ENCODE data around the gene NEDD4L. TPM values are rescaled to one million over a fixed set of nuclear protein-coding genes. Genes with fewer than 3 reads are reported as not detected.

NEDD4L gene
- total RNA-seq, 1 experiment from 2014 or later: 42.9 TPM

DNA sequence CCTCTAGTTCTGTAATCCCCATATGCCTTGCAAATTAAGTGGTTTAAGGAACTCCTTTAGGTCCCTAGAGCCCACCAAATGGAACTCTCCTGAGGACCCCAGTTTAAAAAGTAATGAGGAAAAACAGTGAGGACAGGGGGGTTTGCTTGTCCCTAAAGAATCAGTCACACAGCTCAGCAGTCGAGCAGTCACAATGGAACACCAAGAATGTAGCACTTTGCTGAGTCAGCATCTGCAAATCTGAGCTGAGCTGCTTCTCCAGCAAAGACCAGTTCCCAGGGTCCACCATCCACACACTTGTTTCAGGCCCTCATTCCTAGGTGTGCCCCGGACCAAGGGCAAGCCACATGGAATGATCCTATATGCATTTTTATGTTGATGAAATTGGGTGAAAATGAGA lies 46.2 kb upstream of the NEDD4L start:
- H3K27me3 ChIP-seq (ENCODE audit: control insufficient read depth, insufficient read depth, low read length): no peaks in the 10 kb centered on the region
- no peak overlapping the region for H3K27ac ChIP-seq (ENCODE audit: low read length)
- no TSS peak for BruUV-seq (replicated peaks)
- ChIA-PET CTCF (no interaction called here), POLR2A (no interaction called here)
- no peak for ATAC-seq
- no peaks in the 10 kb centered on the region for H3K4me1 ChIP-seq (ENCODE audit: control insufficient read depth, insufficient read depth, low read length)
- H3K4me3 ChIP-seq (ENCODE audit: low read depth in 2 of 2, low read length in 2 of 2): no peak overlapping the region
- H3K9me3 ChIP-seq (ENCODE audit: control insufficient read depth, insufficient read depth, low read depth, low read length): no peaks in the 10 kb centered on the region
- TF ChIP-seq POLR2AphosphoS5 (IDR thresholded peaks at IDR 0.05; ENCODE audit: low read depth, low read length) (no peak), TCF7L2 (IDR thresholded peaks at IDR 0.05; ENCODE audit: low read depth, low read length) (no peak), SIN3A (IDR thresholded peaks at IDR 0.05; ENCODE audit: borderline replicate concordance, insufficient read depth, low read depth, low read length) (no peak)
- TF ChIP-seq, protein P1, sequence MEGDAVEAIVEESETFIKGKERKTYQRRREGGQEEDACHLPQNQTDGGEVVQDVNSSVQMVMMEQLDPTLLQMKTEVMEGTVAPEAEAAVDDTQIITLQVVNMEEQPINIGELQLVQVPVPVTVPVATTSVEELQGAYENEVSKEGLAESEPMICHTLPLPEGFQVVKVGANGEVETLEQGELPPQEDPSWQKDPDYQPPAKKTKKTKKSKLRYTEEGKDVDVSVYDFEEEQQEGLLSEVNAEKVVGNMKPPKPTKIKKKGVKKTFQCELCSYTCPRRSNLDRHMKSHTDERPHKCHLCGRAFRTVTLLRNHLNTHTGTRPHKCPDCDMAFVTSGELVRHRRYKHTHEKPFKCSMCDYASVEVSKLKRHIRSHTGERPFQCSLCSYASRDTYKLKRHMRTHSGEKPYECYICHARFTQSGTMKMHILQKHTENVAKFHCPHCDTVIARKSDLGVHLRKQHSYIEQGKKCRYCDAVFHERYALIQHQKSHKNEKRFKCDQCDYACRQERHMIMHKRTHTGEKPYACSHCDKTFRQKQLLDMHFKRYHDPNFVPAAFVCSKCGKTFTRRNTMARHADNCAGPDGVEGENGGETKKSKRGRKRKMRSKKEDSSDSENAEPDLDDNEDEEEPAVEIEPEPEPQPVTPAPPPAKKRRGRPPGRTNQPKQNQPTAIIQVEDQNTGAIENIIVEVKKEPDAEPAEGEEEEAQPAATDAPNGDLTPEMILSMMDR (IDR thresholded peaks at IDR 0.05): no peak
- TF ChIP-seq, protein P2, sequence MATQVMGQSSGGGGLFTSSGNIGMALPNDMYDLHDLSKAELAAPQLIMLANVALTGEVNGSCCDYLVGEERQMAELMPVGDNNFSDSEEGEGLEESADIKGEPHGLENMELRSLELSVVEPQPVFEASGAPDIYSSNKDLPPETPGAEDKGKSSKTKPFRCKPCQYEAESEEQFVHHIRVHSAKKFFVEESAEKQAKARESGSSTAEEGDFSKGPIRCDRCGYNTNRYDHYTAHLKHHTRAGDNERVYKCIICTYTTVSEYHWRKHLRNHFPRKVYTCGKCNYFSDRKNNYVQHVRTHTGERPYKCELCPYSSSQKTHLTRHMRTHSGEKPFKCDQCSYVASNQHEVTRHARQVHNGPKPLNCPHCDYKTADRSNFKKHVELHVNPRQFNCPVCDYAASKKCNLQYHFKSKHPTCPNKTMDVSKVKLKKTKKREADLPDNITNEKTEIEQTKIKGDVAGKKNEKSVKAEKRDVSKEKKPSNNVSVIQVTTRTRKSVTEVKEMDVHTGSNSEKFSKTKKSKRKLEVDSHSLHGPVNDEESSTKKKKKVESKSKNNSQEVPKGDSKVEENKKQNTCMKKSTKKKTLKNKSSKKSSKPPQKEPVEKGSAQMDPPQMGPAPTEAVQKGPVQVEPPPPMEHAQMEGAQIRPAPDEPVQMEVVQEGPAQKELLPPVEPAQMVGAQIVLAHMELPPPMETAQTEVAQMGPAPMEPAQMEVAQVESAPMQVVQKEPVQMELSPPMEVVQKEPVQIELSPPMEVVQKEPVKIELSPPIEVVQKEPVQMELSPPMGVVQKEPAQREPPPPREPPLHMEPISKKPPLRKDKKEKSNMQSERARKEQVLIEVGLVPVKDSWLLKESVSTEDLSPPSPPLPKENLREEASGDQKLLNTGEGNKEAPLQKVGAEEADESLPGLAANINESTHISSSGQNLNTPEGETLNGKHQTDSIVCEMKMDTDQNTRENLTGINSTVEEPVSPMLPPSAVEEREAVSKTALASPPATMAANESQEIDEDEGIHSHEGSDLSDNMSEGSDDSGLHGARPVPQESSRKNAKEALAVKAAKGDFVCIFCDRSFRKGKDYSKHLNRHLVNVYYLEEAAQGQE (IDR thresholded peaks at IDR 0.05; ENCODE audit: insufficient read depth in 1 of 2, low read depth in 2 of 2, low read length in 1 of 2): no peak
- in situ Hi-C loops (cut with HindIII; ENCODE audit: low pct_unique_long_range_greater_than_20kb, low sequenced_read_pairs): no loop called here
- no peak for DNase-seq (ENCODE audit: low read depth, low spot score)
- H3K36me3 ChIP-seq (ENCODE audit: control insufficient read depth, insufficient read depth, low read length): no peaks in the 10 kb centered on the region
- intact Hi-C loops (cut with micrococcal nuclease; ENCODE audit: unreplicated experiment): no loop called here

DNA sequence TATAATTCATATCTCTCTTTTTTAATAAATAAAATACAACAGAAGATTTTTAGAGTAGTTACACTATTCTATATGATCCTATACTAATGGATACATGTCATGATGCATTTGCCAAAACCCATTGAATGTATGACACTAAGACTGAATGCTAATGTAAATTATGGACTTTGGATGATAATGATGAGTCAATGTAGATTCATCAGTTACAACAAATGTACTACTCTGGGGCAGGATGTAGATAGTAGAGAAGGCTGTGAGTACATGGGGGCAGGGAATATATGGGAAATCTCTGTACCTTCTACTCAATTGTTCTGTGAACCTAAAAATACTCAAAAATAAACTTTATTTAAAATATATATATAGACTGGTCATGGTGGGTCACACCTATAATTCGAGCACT lies 45.6 kb upstream of the NEDD4L start:
- intact Hi-C loops (cut with micrococcal nuclease; ENCODE audit: unreplicated experiment): no loop called here
- DNase-seq (ENCODE audit: low read depth, low spot score) (no peak), ATAC-seq (no peak)
- ChIA-PET POLR2A (no interaction called here), CTCF (no interaction called here)
- H3K4me1 ChIP-seq (ENCODE audit: control insufficient read depth, insufficient read depth, low read length): no peaks in the 10 kb centered on the region
- in situ Hi-C loops (cut with HindIII; ENCODE audit: low pct_unique_long_range_greater_than_20kb, low sequenced_read_pairs): no loop called here
- no peaks in the 10 kb centered on the region for H3K9me3 ChIP-seq (ENCODE audit: control insufficient read depth, insufficient read depth, low read depth, low read length)
- H3K27ac ChIP-seq (ENCODE audit: low read length): no peak overlapping the region
- H3K36me3 ChIP-seq (ENCODE audit: control insufficient read depth, insufficient read depth, low read length): no peaks in the 10 kb centered on the region
- TF ChIP-seq, protein P1 (IDR thresholded peaks at IDR 0.05): no peak
- TF ChIP-seq TCF7L2 (IDR thresholded peaks at IDR 0.05; ENCODE audit: low read depth, low read length) (no peak), SIN3A (IDR thresholded peaks at IDR 0.05; ENCODE audit: borderline replicate concordance, insufficient read depth, low read depth, low read length) (no peak), POLR2AphosphoS5 (IDR thresholded peaks at IDR 0.05; ENCODE audit: low read depth, low read length) (no peak)
- TF ChIP-seq, protein P2 (IDR thresholded peaks at IDR 0.05; ENCODE audit: insufficient read depth in 1 of 2, low read depth in 2 of 2, low read length in 1 of 2): no peak
- H3K27me3 ChIP-seq (ENCODE audit: control insufficient read depth, insufficient read depth, low read length): no peaks in the 10 kb centered on the region
- no TSS peak for BruUV-seq (replicated peaks)
- H3K4me3 ChIP-seq (ENCODE audit: low read depth in 2 of 2, low read length in 2 of 2): no peak overlapping the region
